22Rv1 (cell line): ENCODE measurements around the gene UGDH.
"Not testable (repeated sequence)": the region's sequence is repeated elsewhere in the genome, so short reads cannot be mapped to it uniquely, and the experiment has no call there.

Experiments
- H3K27ac ChIP-seq: fragments of 450-650 bp; 2 replicates; pipeline ENCODE4 v1.5.1; 2017
- CTCF ChIP-seq: fragments of 450-650 bp; IDR thresholded peaks from 2 replicates; pipeline ENCODE4 v1.5.1; 2017; ENCODE audit warnings: mild to moderate bottlenecking
- ZFX ChIP-seq: fragments of 450-650 bp; IDR thresholded peaks from 2 replicates; pipeline ENCODE4 v1.6.1; 2017; ENCODE audit warnings: antibody characterized with exemption, borderline replicate concordance

UGDH gene

DNA sequence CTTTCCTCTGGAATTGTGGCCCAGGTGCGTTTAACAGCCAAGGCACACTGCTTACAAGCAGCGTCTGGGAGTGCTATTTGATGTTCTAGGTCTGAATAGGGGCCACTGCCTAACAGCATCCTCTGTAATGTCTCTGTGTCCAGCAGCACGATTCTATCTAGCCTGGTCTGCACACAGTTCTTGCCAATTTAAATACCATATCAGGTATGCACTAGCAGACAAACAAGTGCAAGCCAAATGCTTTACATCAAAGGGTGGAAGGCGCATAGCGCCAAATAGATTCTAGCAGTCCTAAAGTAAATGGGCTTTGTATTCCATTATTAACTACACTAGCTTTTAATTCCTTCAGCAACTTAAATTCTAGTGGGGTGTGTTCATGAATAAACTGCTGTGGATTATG is 15.8 kb upstream of the UGDH start:
- H3K27ac ChIP-seq = peak overlapping the region; percentile 86
- no peak for TF ChIP-seq ZFX
- no peak for TF ChIP-seq CTCF

DNA sequence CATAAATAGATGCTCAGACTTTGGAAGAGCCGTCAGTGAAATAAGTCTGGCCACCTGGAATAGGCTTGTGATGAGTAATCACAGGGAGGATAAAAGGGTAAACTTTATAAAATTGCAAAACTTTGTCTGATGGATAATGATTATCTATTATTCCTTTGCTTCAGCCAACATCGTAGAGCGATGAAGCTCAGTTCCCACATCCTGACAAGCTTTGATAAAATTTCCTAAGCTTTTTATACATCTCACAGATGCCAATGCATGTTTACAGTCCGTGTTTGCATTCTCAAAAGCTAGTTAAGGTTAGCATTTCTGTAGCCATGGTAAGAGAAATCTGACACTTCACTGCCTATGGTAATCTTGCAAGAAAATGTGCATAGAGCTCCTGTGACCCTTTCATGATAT is 15.4 kb upstream of the UGDH start:
- TF ChIP-seq ZFX = no peak
- TF ChIP-seq CTCF = no peak
- peak overlapping the region; percentile 86 for H3K27ac ChIP-seq

DNA sequence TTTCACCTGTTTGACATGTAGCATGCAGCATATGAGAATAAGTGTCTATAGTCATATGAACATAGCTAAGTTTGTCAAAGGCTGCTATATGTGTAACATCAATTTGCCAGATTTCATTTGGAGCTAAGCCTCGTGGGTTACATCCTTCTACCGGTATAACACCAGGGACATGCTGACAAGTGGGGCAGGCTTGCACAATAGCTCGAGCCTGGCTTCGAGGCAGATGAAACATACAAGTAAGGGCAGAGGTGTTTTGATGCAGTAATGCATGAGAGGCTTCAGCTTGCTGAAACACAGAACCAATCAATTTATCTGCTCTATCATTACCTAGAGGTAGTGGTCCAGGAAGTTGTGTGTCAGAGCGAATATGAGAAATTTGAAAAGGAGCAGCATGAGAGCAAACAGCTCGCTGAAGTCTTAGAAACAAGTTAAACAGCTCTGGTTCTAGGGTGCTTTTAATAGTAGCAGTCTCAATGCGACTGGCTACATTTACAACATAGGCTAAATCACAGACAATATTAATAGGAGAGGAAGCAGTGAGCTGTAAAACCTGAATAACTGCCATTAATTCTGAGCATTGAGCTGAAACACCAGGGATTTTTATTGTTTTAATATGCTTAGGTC is 14.9 kb upstream of the UGDH start:
- TF ChIP-seq CTCF (no peak), ZFX (no peak)
- peak overlapping the region; percentile 86 for H3K27ac ChIP-seq

- H3K27ac ChIP-seq = peak overlapping the region; percentile 86
- TF ChIP-seq ZFX (no peak), CTCF (no peak)
Observed at GRCh38 chr4:39539089-39539611, 11.9 kb upstream of the UGDH start.

DNA sequence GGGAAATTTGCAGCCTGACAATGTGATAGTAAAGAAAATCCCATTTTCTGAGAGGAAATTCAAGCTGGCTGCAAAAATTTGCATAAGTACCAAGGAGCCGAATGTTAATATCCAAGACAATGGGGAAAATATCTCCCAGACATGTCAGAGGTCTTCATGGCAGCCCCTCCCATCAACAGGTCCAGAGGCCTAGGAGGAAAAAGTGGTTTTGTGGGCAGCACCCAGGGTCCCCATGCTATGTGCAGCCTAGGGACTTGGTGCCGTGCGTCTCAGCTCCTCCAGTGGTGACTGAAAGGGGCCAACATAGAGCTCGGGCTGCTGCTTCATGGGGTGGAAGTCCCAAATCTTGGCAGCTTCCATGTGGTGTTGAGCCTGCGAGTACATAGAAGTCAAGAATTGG is 6.3 kb upstream of the UGDH start:
- no peak overlapping the region for H3K27ac ChIP-seq
- TF ChIP-seq ZFX = no peak
- TF ChIP-seq CTCF = no peak

GRCh38 chr4:39532237-39532636 is 5.0 kb upstream of the UGDH start:
- H3K27ac ChIP-seq = not testable (repeated sequence)

DNA sequence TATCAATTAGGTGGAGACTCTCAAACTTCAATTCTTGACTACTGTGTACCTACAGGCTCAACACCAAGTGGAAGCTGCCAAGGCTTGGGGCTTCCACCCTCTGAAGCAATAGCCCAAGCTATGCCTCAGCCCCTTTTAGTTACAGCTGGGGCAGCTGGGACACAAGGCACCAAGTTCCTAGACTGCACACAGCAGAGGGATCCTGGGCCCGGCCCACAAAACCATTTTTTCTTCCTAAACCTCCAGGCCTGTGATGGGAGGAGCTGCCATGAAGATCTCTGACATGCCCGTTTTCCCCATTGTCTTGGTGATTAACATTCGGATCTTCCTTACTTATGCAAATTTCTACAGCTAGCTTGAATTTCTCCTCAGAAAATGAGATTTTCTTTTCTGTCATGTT is 3.4 kb upstream of the UGDH start:
- no peak for TF ChIP-seq CTCF
- TF ChIP-seq ZFX = no peak

DNA sequence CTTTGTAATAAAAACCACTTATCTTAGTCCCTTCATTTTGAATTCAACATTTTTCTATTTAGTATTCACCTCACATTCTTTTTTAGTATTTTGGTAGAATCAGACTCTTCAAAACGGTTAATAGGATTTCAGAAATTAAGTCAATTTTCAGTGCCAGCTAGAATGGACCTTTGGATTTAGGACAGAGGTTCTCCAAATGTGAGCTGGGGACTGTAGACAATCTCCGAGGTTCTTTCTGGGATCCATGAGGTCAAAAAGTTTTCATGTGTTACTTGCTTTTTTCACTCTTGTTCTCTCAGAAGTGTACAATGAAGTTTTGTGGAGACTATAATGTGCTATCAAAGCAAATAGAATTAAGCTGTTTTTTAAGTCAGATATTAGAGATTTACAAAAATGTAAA is 2.3 kb upstream of the UGDH start:
- TF ChIP-seq ZFX (no peak), CTCF (no peak)
- H3K27ac ChIP-seq = peak overlapping the region; percentile 91; the same call in 1 of the 2 replicates

More for the DNA sequence above, 3.4 kb upstream of the UGDH start:
- no peak overlapping the region for H3K27ac ChIP-seq
